VCaP (cell line): ENCODE data around the gene ANKFN1.

ENCODE experiments used
- H3K27ac ChIP-seq: fragments of 450-650 bp; 2 replicates; pipeline ENCODE4 v1.5.1; 2017
- TF ChIP-seq, protein P1 (sequence below): fragments of 450-650 bp; conservative IDR thresholded peaks from 2 replicates; pipeline ENCODE4 v1.5.1; 2017; ENCODE audit warnings: mild to moderate bottlenecking, moderate library complexity

The ANKFN1 gene

DNA sequence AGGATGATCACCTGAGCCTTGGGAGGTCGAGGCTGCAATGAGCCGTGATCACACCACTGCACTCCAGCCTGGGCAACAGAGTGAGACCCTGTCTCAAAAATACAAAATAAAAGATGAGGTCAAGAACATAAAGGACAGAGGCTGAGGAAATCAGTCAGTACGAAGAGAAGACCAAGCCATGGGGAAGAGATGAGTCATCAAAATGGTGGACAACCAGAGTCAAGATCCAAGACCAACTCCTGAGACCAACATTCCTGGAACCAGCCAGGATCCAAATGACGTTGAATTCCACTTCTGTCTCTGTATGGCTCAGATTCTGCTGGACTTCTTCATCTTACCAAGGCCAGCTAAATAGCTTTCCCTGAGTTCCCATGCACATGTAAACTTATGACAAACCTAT is 395.4 kb downstream of the ANKFN1 start:
- no peak overlapping the region for H3K27ac ChIP-seq
- TF ChIP-seq, protein P1, sequence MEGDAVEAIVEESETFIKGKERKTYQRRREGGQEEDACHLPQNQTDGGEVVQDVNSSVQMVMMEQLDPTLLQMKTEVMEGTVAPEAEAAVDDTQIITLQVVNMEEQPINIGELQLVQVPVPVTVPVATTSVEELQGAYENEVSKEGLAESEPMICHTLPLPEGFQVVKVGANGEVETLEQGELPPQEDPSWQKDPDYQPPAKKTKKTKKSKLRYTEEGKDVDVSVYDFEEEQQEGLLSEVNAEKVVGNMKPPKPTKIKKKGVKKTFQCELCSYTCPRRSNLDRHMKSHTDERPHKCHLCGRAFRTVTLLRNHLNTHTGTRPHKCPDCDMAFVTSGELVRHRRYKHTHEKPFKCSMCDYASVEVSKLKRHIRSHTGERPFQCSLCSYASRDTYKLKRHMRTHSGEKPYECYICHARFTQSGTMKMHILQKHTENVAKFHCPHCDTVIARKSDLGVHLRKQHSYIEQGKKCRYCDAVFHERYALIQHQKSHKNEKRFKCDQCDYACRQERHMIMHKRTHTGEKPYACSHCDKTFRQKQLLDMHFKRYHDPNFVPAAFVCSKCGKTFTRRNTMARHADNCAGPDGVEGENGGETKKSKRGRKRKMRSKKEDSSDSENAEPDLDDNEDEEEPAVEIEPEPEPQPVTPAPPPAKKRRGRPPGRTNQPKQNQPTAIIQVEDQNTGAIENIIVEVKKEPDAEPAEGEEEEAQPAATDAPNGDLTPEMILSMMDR, result no peak

DNA sequence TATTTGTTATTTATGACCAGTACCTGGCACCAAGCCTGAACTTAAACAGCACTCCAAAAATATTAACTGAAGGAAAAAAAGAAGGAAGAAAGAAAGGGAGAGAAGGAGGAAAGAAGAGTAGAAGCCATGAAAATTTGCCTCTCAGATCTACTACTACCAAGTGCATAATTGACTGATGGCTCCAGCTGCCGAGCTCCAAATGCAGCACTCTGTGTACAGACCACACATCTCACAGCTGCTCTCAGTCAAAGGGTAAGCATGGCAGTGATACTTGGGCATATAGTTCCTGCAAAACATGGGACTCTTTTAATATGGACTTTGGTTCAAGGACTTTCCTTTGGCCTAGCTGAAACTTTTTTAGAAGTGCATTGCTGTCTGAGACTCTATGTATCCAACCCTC is 396.2 kb downstream of the ANKFN1 start:
- TF ChIP-seq, protein P1, result no peak
- H3K27ac ChIP-seq, result no peak overlapping the region

DNA sequence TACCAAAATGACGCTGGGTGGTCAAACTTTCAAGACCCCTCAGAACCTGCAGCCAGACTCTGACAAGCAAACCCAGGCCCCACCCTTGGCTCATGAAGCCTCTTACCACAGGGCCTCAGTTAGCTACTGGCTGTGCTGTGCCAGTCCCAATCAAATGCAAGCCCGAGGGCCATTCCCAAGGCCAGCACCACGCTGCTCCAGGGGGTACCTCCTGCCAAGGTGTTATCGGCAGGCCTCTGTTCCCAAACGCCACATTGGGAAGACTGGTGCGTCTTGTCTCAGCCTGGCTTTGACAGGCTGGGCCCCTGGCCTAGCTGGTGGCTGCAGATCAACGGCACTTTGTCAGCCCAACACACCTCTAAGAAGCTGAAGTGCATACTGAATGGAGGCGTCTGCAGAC is 404.4 kb downstream of the ANKFN1 start:
- TF ChIP-seq, protein P1, result no peak
- H3K27ac ChIP-seq, result no peak overlapping the region

DNA sequence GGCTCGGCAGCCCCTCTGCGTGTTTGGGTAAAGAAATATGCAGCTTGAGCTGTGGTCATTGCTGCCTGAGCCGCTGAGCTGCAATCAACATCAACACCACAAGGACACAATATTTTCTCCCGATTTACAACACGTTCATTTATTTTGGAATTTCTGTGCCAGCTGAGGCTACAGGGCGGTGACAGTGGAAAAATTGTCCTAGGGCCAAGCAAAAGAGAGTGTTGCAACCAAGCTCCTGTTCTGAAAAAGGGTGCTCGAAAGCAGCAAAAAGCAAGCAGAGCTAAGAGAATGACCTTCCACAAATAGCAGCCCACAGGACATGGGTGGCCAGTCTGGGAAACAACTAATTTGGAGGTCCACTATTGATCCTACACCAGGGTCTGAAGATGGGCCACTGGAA is 404.8 kb downstream of the ANKFN1 start:
- H3K27ac ChIP-seq, result no peak overlapping the region
- TF ChIP-seq, protein P1, result no peak
